ENCODE data around the gene JPH2.
A peak's percentile ranks its signal among the peaks of the same experiment; 100 is the strongest.
"Not testable (repeated sequence)": the region's sequence is repeated elsewhere in the genome, so short reads cannot be mapped to it uniquely, and the experiment has no call there.

The JPH2 gene

GRCh38 chr20:44204832-44205215 is 17.8 kb upstream of the JPH2 start:
- no peak for ATAC-seq
- Mint-ChIP-seq H3K27me3 (no peaks in the 10 kb centered on the region), H3K27ac (no peak overlapping the region), H3K36me3 (ENCODE audit: low read depth) (peaks cover 36% of the 10 kb centered on the region), H3K4me1 (peaks cover 43% of the 10 kb centered on the region), H3K4me3 (no peak overlapping the region), H3K9me3 (no peaks in the 10 kb centered on the region)
- DNase-seq: no peak

GRCh38 chr20:44204156-44204831 is 17.3 kb upstream of the JPH2 start:
- peaks cover 40% of the 10 kb centered on the region for H3K36me3 Mint-ChIP-seq (ENCODE audit: low read depth)
- H3K27me3 Mint-ChIP-seq: no peaks in the 10 kb centered on the region
- peaks cover 43% of the 10 kb centered on the region for H3K4me1 Mint-ChIP-seq
- ATAC-seq: no peak
- no peak for DNase-seq
- no peak overlapping the region for H3K4me3 Mint-ChIP-seq
- H3K9me3 Mint-ChIP-seq: no peaks in the 10 kb centered on the region
- no peak overlapping the region for H3K27ac Mint-ChIP-seq

GRCh38 chr20:44203161-44203560 is 16.2 kb upstream of the JPH2 start:
- H3K27me3 Mint-ChIP-seq: no peaks in the 10 kb centered on the region
- no peak overlapping the region for H3K4me3 Mint-ChIP-seq
- no peak for DNase-seq
- peaks cover 43% of the 10 kb centered on the region for H3K36me3 Mint-ChIP-seq (ENCODE audit: low read depth)
- ATAC-seq: no peak
- H3K4me1 Mint-ChIP-seq: peaks cover 39% of the 10 kb centered on the region
- H3K9me3 Mint-ChIP-seq: no peaks in the 10 kb centered on the region
- H3K27ac Mint-ChIP-seq: no peak overlapping the region

- Mint-ChIP-seq H3K9me3 (no peaks in the 10 kb centered on the region), H3K36me3 (ENCODE audit: low read depth) (peaks cover 46% of the 10 kb centered on the region), H3K27ac (no peak overlapping the region), H3K27me3 (no peaks in the 10 kb centered on the region), H3K4me1 (peaks cover 22% of the 10 kb centered on the region), H3K4me3 (no peak overlapping the region)
- ATAC-seq (no peak), DNase-seq (no peak)
Observed at GRCh38 chr20:44200983-44201382, 14.0 kb upstream of the JPH2 start.

- H3K9me3 Mint-ChIP-seq: no peaks in the 10 kb centered on the region
- H3K4me1 Mint-ChIP-seq: peaks cover 22% of the 10 kb centered on the region
- no peak overlapping the region for H3K27ac Mint-ChIP-seq
- DNase-seq (no peak), ATAC-seq (no peak)
- H3K36me3 Mint-ChIP-seq (ENCODE audit: low read depth): peaks cover 46% of the 10 kb centered on the region
- H3K27me3 Mint-ChIP-seq: no peaks in the 10 kb centered on the region
- no peak overlapping the region for H3K4me3 Mint-ChIP-seq
Observed at GRCh38 chr20:44200371-44200770, 13.4 kb upstream of the JPH2 start.

- Mint-ChIP-seq H3K4me3 (no peak overlapping the region), H3K4me1 (peaks cover 22% of the 10 kb centered on the region), H3K27me3 (no peaks in the 10 kb centered on the region), H3K36me3 (ENCODE audit: low read depth) (peaks cover 44% of the 10 kb centered on the region), H3K9me3 (no peaks in the 10 kb centered on the region), H3K27ac (peak overlapping the region; percentile 44)
- no peak for ATAC-seq
- DNase-seq: no peak
Observed at GRCh38 chr20:44199877-44200276, 12.9 kb upstream of the JPH2 start.

- Mint-ChIP-seq H3K4me3 (no peak overlapping the region), H3K9me3 (no peaks in the 10 kb centered on the region), H3K27me3 (no peaks in the 10 kb centered on the region), H3K27ac (peak overlapping the region; percentile 45), H3K36me3 (ENCODE audit: low read depth) (peaks cover 42% of the 10 kb centered on the region), H3K4me1 (peaks cover 16% of the 10 kb centered on the region)
- DNase-seq (no peak), ATAC-seq (peak; percentile 97)
Observed at GRCh38 chr20:44198872-44199271, 11.9 kb upstream of the JPH2 start.

GRCh38 chr20:44196271-44196670 is 9.3 kb upstream of the JPH2 start:
- H3K4me3 Mint-ChIP-seq: no peak overlapping the region
- ATAC-seq (no peak), DNase-seq (no peak)
- peaks cover 16% of the 10 kb centered on the region for H3K4me1 Mint-ChIP-seq
- H3K9me3 Mint-ChIP-seq: no peaks in the 10 kb centered on the region
- H3K36me3 Mint-ChIP-seq (ENCODE audit: low read depth): peaks cover 29% of the 10 kb centered on the region
- H3K27ac Mint-ChIP-seq: no peak overlapping the region
- no peaks in the 10 kb centered on the region for H3K27me3 Mint-ChIP-seq

GRCh38 chr20:44195605-44196004 is 8.6 kb upstream of the JPH2 start:
- H3K27ac Mint-ChIP-seq: no peak overlapping the region
- H3K9me3 Mint-ChIP-seq: no peaks in the 10 kb centered on the region
- H3K4me3 Mint-ChIP-seq: no peak overlapping the region
- peaks cover 16% of the 10 kb centered on the region for H3K4me1 Mint-ChIP-seq
- ATAC-seq (no peak), DNase-seq (no peak)
- peaks cover 24% of the 10 kb centered on the region for H3K36me3 Mint-ChIP-seq (ENCODE audit: low read depth)
- H3K27me3 Mint-ChIP-seq: peaks cover 2% of the 10 kb centered on the region

- Mint-ChIP-seq H3K27me3 (peaks cover 9% of the 10 kb centered on the region), H3K9me3 (no peaks in the 10 kb centered on the region), H3K4me3 (no peak overlapping the region), H3K4me1 (peaks cover 3% of the 10 kb centered on the region), H3K36me3 (ENCODE audit: low read depth) (peaks cover 13% of the 10 kb centered on the region), H3K27ac (no peak overlapping the region)
- DNase-seq (no peak), ATAC-seq (no peak)
Observed at GRCh38 chr20:44193801-44194200, 6.8 kb upstream of the JPH2 start.

GRCh38 chr20:44191640-44192039 is 4.7 kb upstream of the JPH2 start:
- H3K9me3 Mint-ChIP-seq; DNase-seq; H3K27ac Mint-ChIP-seq; H3K36me3 Mint-ChIP-seq (ENCODE audit: low read depth); ATAC-seq; H3K4me3 Mint-ChIP-seq: not testable (repeated sequence)
- Mint-ChIP-seq H3K27me3 (peaks cover 23% of the 10 kb centered on the region), H3K4me1 (peaks cover 13% of the 10 kb centered on the region)

- H3K4me3 Mint-ChIP-seq; H3K27ac Mint-ChIP-seq; H3K9me3 Mint-ChIP-seq; H3K36me3 Mint-ChIP-seq (ENCODE audit: low read depth): not testable (repeated sequence)
- DNase-seq: peak; percentile 49
- Mint-ChIP-seq H3K27me3 (peaks cover 35% of the 10 kb centered on the region), H3K4me1 (peaks cover 13% of the 10 kb centered on the region)
- ATAC-seq: peak; percentile 43
Observed at GRCh38 chr20:44190197-44190852, 3.3 kb upstream of the JPH2 start.

GRCh38 chr20:44188752-44189151 is 1.8 kb upstream of the JPH2 start:
- Mint-ChIP-seq H3K4me1 (peaks cover 13% of the 10 kb centered on the region), H3K27ac (no peak overlapping the region), H3K27me3 (peaks cover 36% of the 10 kb centered on the region), H3K4me3 (no peak overlapping the region), H3K9me3 (no peaks in the 10 kb centered on the region), H3K36me3 (ENCODE audit: low read depth) (no peaks in the 10 kb centered on the region)
- DNase-seq (no peak), ATAC-seq (no peak)

- no peaks in the 10 kb centered on the region for H3K36me3 Mint-ChIP-seq (ENCODE audit: low read depth)
- H3K27me3 Mint-ChIP-seq: peaks cover 36% of the 10 kb centered on the region
- no peak overlapping the region for H3K27ac Mint-ChIP-seq
- peaks cover 13% of the 10 kb centered on the region for H3K4me1 Mint-ChIP-seq
- ATAC-seq (no peak), DNase-seq (no peak)
- H3K9me3 Mint-ChIP-seq: no peaks in the 10 kb centered on the region
- no peak overlapping the region for H3K4me3 Mint-ChIP-seq
Observed at GRCh38 chr20:44187772-44188709, 1.1 kb upstream of the JPH2 start.

- H3K9me3 Mint-ChIP-seq: no peaks in the 10 kb centered on the region
- peaks cover 13% of the 10 kb centered on the region for H3K4me1 Mint-ChIP-seq
- no peak for ATAC-seq
- H3K4me3 Mint-ChIP-seq: no peak overlapping the region
- DNase-seq: no peak
- H3K36me3 Mint-ChIP-seq (ENCODE audit: low read depth): no peaks in the 10 kb centered on the region
- peaks cover 45% of the 10 kb centered on the region for H3K27me3 Mint-ChIP-seq
- H3K27ac Mint-ChIP-seq: no peak overlapping the region
Observed at GRCh38 chr20:44186674-44187053, 324 bp downstream of the JPH2 start.

All from activated naive CD8-positive, alpha-beta T cell treated with anti-CD3 and anti-CD28 coated beads, Interleukin-2, amount 50 U/mL, for 24 hours (primary cell).